ENCODE data around the gene CCDC7.
A peak's percentile ranks its signal among the peaks of the same experiment; 100 is the strongest.

DNA sequence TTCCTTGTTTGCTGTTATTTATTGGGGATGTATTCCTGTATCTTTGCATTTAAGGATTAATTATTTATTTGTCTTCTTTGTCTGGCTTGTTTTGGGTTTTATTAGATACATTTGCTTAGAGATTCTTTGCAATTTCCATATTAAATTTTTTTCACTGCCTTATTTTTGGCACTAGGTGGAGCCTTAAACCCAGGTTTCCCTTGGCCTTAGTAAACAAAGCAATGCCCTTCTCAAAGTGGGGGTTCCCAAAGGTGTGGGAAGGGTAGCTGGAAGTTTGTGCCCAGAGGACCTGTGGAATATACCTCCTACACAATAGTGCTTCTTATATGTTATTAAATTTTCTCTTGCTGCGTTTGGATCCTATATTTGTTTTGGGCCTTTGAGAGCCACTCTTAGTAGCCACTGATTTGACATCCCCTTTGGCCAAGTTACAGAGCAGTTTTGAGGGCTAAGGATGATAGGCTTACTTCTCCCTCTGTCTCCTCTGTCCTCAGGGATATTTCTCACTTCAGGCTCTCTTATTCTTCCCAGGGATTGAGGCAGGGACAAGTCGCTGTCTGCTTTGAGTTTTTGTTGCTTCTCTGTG is 349.8 kb downstream of the CCDC7 start:
- TF ChIP-seq POLR2A (IDR thresholded peaks at IDR 0.05): no peak
- TF ChIP-seq, protein P1, sequence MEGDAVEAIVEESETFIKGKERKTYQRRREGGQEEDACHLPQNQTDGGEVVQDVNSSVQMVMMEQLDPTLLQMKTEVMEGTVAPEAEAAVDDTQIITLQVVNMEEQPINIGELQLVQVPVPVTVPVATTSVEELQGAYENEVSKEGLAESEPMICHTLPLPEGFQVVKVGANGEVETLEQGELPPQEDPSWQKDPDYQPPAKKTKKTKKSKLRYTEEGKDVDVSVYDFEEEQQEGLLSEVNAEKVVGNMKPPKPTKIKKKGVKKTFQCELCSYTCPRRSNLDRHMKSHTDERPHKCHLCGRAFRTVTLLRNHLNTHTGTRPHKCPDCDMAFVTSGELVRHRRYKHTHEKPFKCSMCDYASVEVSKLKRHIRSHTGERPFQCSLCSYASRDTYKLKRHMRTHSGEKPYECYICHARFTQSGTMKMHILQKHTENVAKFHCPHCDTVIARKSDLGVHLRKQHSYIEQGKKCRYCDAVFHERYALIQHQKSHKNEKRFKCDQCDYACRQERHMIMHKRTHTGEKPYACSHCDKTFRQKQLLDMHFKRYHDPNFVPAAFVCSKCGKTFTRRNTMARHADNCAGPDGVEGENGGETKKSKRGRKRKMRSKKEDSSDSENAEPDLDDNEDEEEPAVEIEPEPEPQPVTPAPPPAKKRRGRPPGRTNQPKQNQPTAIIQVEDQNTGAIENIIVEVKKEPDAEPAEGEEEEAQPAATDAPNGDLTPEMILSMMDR (IDR thresholded peaks at IDR 0.05 in 4 of 5, conservative IDR thresholded peaks at IDR 0.05 in 1 of 5): peak; percentile 35 to 67 (median 66)
